K562 (cell line): ENCODE measurements around the gene EML6. TPM values are rescaled to one million over a fixed set of nuclear protein-coding genes. Genes with fewer than 3 reads are reported as not detected.

Experiments used
- ATAC-seq: fragments of 200-7000 bp; cut with Tn5 transposase; 3 replicates; pipeline ENCODE4 v1.9.1; 2020; ENCODE audit warnings: moderate library complexity
- BruUV-seq: library from RNA; stranded (reverse); fragments of 400-500 nt; replicated peaks from 2 replicates; lab custom pipeline; 2021; lab: Mats Ljungman, UMichigan
- CTCF ChIA-PET: fragments of 300-600 bp; formaldehyde crosslinking; extraction: SDS; loops from one replicate; lab custom pipeline; 2021; ENCODE audit warnings: low intra/inter-chr PET ratio; lab: Yijun Ruan, JAX
- POLR2A ChIA-PET: fragments of 300-600, 350-650 bp; sonication (Branson Sonifier 250); formaldehyde crosslinking; extraction: SDS; loops from one replicate; lab custom pipeline; 2021; ENCODE audit warnings: antibody characterized with exemption, inconsistent platforms; lab: Yijun Ruan, JAX
- DNase-seq, 4 experiments: peaks; one replicate each; pipeline versions ENCODE4 v3.0.0 to v3.0.0-alpha.2; 2011 to 2018; ENCODE audit warnings: low spot score in 3 of 4, mixed read lengths in 3 of 4; ENCODE audit errors: extremely low read depth in 1 of 4
- FAIRE-seq: peaks from 2 replicates; lab custom pipeline; 2011; peaks lifted over from hg19 to GRCh38; lab: Jason Lieb, UNC
- H2AFZ ChIP-seq: 2 replicates; pipeline ENCODE4 v1.6.0; 2011; ENCODE audit warnings: low read depth, low read length, control low read depth, inconsistent platforms
- H3K27ac ChIP-seq: fragments of 200-600 bp; 3 replicates; pipeline ENCODE4 v1.8.0; 2011; ENCODE audit warnings: low read depth, mild to moderate bottlenecking, control low read depth, inconsistent platforms, low read length, moderate library complexity, mixed read lengths; ENCODE audit errors: extremely low read depth
- H3K27me3 ChIP-seq, 2 experiments: fragments of 300-600 bp in 1 of 2; 2 replicates in 1 of 2; 3 replicates in 1 of 2; pipeline versions ENCODE4 v1.6.0 to v1.8.0; 2011; ENCODE audit warnings: inconsistent platforms in 2 of 2, low read length in 2 of 2, mild to moderate bottlenecking in 1 of 2, mixed read lengths in 1 of 2, moderate library complexity in 1 of 2; ENCODE audit not compliant: control insufficient read depth in 2 of 2, insufficient read depth in 2 of 2
- H3K36me3 ChIP-seq: fragments of 300-600 bp; 3 replicates; pipeline ENCODE4 v1.8.0; 2011; ENCODE audit warnings: mild to moderate bottlenecking, low read length, inconsistent platforms; ENCODE audit not compliant: control insufficient read depth, insufficient read depth
- H3K4me1 ChIP-seq, 2 experiments: fragments of 200-600 bp in 1 of 2; replicated peaks in 1 of 2; 2 replicates in 1 of 2; 3 replicates in 1 of 2; pipeline versions ENCODE4 v1.5.1 to v1.8.0; 2011; ENCODE audit warnings: inconsistent platforms in 2 of 2, low read length in 2 of 2, mild to moderate bottlenecking in 1 of 2, mixed read lengths in 1 of 2, moderate library complexity in 1 of 2; ENCODE audit not compliant: control insufficient read depth in 2 of 2, insufficient read depth in 2 of 2
- H3K4me2 ChIP-seq: 2 replicates; pipeline ENCODE4 v1.6.1; 2011; ENCODE audit warnings: low read length, control low read depth, inconsistent platforms, mixed read lengths; ENCODE audit not compliant: insufficient read depth
- H3K4me3 ChIP-seq: fragments of 200-600 bp; sonication (generic), shearing (Covaris generic); 2 replicates; pipeline ENCODE4 v1.5.1; 2016; ENCODE audit warnings: control low read depth, inconsistent platforms
- H3K79me2 ChIP-seq: fragments of 200-600 bp; 3 replicates; pipeline ENCODE4 v1.8.0; 2011; ENCODE audit warnings: low read length, inconsistent platforms; ENCODE audit not compliant: control insufficient read depth, insufficient read depth
- H3K9ac ChIP-seq, 2 experiments: 2 replicates each; pipeline versions ENCODE4 v1.6.0 to v1.6.1; 2011; ENCODE audit warnings: low read depth in 2 of 2, low read length in 2 of 2, control low read depth in 1 of 2, inconsistent platforms in 1 of 2, mild to moderate bottlenecking in 1 of 2, mixed read lengths in 1 of 2; ENCODE audit not compliant: insufficient read depth in 1 of 2
- H3K9me1 ChIP-seq: one replicate; pipeline ENCODE4 v1.6.0; 2011; ENCODE audit warnings: inconsistent platforms, mild to moderate bottlenecking, low read length, moderate library complexity; ENCODE audit not compliant: control insufficient read depth, insufficient read depth
- H3K9me3 ChIP-seq: replicated peaks from 2 replicates; pipeline ENCODE4 v1.5.1; 2011; ENCODE audit warnings: low read depth, low read length, inconsistent platforms; ENCODE audit not compliant: control insufficient read depth, insufficient read depth
- H4K20me1 ChIP-seq: replicated peaks from 2 replicates; pipeline ENCODE4 v1.6.1; 2011; ENCODE audit warnings: low read length, inconsistent platforms, mixed read lengths; ENCODE audit not compliant: control insufficient read depth, insufficient read depth
- ATF3 ChIP-seq, 2 experiments: fragments of 450-650 bp in 1 of 2; sonication (generic) in 1 of 2; formaldehyde crosslinking in 1 of 2; IDR thresholded peaks in 1 of 2; conservative IDR thresholded peaks in 1 of 2; 2 replicates each; pipeline versions ENCODE4 v1.6.1 to v1.8.1; 2016 to 2023; ENCODE audit warnings: mild to moderate bottlenecking in 2 of 2, moderate library complexity in 2 of 2, inconsistent platforms in 1 of 2, missing genetic modification reagents in 1 of 2
- SMARCE1 ChIP-seq: fragments of 450-650 bp; IDR thresholded peaks from 2 replicates; pipeline ENCODE4 v1.7.1; 2016; ENCODE audit warnings: mild to moderate bottlenecking
- WGBS: fragments of 100-300 bp; shearing (Covaris generic); methylation state at CpG from one replicate; pipeline ENCODE4 v1.1.6; 2016; ENCODE audit warnings: low coverage, mixed read lengths; ENCODE audit not compliant: insufficient coverage; ENCODE audit errors: missing lambda C conversion rate; 5-methylcytosine and 5-hydroxymethylcytosine counted together
- in situ Hi-C: fragments of 300-500 bp; cut with MboI; formaldehyde crosslinking; loops from 4 replicates; pipeline ENCODE4 v1.15.0; 2018; ENCODE audit warnings: inconsistent platforms, mixed read lengths
- intact Hi-C: fragments of 100-400 bp; cut with micrococcal nuclease; formaldehyde crosslinking; loops from 2 replicates; pipeline ENCODE4 v1.14.2; 2022
- polyA plus RNA-seq, 8 experiments: library from polyadenylated mRNA; depleted of rRNA in 4 of 8; stranded (reverse) in 5 of 8; unstranded in 3 of 8; fragments of >200 nt; fragmentation: Nextera tagmentation in 2 of 8; fragmentation: Illumina TruSeq in 1 of 8; extraction: Ambion mirVana in 2 of 8; extraction: Trizol in 1 of 8; gene quantifications; 2 replicates each; pipeline versions ENCODE4 v1.2.1 to v1.2.3, GENCODE V29; 2011 to 2014; ENCODE audit warnings: inconsistent platforms in 1 of 8, missing spikeins in 1 of 8
- total RNA-seq, 7 experiments: library from RNA; depleted of rRNA in 6 of 7; stranded (reverse); fragments of >200 nt in 6 of 7; fragmentation: Illumina TruSeq in 2 of 7; extraction: Trizol in 2 of 7; gene quantifications; 2 replicates each; pipeline versions ENCODE4 v1.2.1 to v1.2.3, GENCODE V29; 2011 to 2021; ENCODE audit warnings: low replicate concordance in 1 of 7

EML6 gene
- total and polyA plus RNA-seq, 9 of the 15 experiments (the other 6 are each of a cell fraction or from before 2014, with no cell fraction given) = 0.07 to 0.56 (median 0.25) TPM

- TF ChIP-seq ATF3 (IDR thresholded peaks at IDR 0.05) = no peak
- TF ChIP-seq ATF3 (CRISPR knock-in tag; conservative IDR thresholded peaks at IDR 0.05) = no peak
- 0 out of 2 replicates have a peak, but pooled peaks have one; percentile 1 for TF ChIP-seq SMARCE1
- no peak overlapping the region; the same call in 2 of the 3 replicates for H3K27ac ChIP-seq
- FAIRE-seq = no peak
- peaks cover 23 to 39% of the 10 kb centered on the region in 2 experiments for H3K27me3 ChIP-seq
- H2AFZ ChIP-seq = peak overlapping the region; percentile 89
- peak overlapping the region; percentile 97 for H3K4me2 ChIP-seq
- H3K79me2 ChIP-seq = no peaks in the 10 kb centered on the region; the same call in 2 of the 3 replicates
- ATAC-seq = peak; percentile 2; the same call in 1 of the 3 replicates
- DNase-seq = no peak
- 2% methylated on average over 23 of the region's 23 CpGs for WGBS
- ChIA-PET CTCF (no interaction called here), POLR2A (no interaction called here)
- H4K20me1 ChIP-seq = no peaks in the 10 kb centered on the region; the same call in 1 of the 2 replicates
- intact Hi-C loops = no loop called here
- BruUV-seq = no TSS peak
- peak overlapping the region; percentile 21 to 92; a peak in 3 of 4 replicates for H3K9ac ChIP-seq
- no peaks in the 10 kb centered on the region for H3K36me3 ChIP-seq
- peaks cover 15 to 16% of the 10 kb centered on the region in 2 experiments; a peak in 4 of 5 replicates for H3K4me1 ChIP-seq
- peak overlapping the region; percentile 70 for H3K4me3 ChIP-seq
- in situ Hi-C loops = no loop called here
- H3K9me1 ChIP-seq = no peaks in the 10 kb centered on the region
- no peaks in the 10 kb centered on the region for H3K9me3 ChIP-seq
Observed at GRCh38 chr2:54723996-54724559, 616 bp downstream of the EML6 start.
